ENCODE data around the gene RADX. TPM values are rescaled to one million over a fixed set of nuclear protein-coding genes. Genes with fewer than 3 reads are reported as not detected.
A peak's percentile ranks its signal among the peaks of the same experiment; 100 is the strongest.

Gene RADX, protein sequence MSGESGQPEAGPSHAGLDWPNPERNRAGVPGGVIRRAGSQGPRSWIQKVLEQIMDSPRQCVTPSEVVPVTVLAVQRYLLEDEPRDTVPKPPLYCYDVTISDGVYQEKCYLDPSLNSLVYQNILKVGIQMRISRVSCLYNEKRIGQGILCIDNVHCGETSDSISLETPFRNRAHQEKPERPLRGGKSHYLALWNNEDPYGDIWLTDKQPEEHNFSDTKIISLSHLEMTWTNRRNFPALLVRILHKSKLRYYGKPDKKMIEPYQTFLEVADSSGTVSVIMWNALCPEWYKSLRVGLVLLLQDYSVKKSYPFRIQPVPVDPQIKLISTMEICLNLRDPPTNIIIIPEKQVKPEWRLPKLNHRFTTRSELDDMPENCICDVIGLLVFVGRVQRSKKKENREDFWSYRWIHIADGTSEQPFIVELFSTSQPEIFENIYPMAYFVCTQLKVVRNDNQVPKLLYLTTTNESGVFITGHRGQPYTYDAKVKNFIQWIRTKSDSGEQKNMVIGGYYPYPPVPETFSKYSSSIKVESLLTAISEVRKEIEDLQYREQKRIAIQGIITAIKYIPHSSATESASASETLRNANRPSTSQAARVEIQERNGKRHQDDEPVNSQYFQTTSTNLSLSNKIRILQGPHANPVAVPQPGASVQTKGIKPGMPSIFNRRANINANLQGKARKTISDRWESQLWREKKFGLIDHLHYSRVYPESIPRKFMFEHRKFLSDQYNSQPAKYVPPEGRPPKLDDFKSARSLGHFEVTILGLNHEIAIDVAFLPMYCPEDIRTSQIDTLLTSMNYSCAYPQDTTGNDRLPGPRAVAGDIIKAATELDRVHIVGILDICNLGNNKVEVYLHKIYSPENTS
- total RNA-seq, result 10 to 100 TPM in 2 of 4 donors, 1 to 10 TPM in 2; 2.1 to 15.7 (median 8.5) TPM

DNA sequence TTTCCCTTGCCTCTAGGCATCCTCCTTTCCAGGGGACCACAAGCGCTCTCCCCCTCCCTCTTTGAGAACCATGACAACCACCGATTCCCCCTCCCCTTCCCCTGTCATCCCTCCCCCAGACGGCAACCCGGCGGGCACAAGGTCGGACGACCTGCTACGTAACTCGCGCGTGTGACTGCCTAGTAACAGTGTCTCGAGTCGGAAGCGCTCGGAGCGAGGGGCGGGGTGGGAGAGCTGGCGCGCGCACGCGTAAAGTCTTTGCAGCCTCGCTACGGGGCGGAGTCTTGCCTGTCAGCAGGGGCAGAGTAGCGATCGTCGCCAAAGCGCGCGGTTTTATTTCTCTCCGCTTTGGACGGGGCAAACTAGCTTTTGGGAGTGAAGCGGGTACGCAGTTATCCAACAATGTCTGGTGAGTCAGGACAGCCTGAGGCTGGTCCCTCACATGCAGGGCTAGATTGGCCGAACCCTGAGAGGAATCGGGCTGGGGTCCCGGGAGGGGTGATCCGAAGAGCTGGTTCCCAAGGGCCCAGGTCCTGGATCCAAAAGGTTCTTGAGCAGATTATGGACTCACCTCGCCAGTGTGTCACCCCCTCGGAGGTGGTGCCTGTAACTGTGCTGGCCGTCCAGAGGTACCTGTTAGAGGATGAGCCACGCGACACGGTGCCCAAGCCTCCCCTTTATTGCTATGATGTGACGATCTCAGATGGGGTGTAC lies at the start of gene RADX:
RADX (plus strand) TSS at position 300 of the 714 bp plus-strand sequence; CDS start at position 403, 103 bp downstream.
- no peaks in the 10 kb centered on the region for H3K36me3 ChIP-seq
- H3K4me1 ChIP-seq, result no peaks in the 10 kb centered on the region
- peak within 1 kb of the TSS; percentile 35 to 47 for H3K4me3 ChIP-seq
- peak; percentile 69 to 72 for DNase-seq
- TF ChIP-seq POLR2A (IDR thresholded peaks at IDR 0.05), result peak in 1 of 2 donors; percentile 31
- TF ChIP-seq, protein P1, sequence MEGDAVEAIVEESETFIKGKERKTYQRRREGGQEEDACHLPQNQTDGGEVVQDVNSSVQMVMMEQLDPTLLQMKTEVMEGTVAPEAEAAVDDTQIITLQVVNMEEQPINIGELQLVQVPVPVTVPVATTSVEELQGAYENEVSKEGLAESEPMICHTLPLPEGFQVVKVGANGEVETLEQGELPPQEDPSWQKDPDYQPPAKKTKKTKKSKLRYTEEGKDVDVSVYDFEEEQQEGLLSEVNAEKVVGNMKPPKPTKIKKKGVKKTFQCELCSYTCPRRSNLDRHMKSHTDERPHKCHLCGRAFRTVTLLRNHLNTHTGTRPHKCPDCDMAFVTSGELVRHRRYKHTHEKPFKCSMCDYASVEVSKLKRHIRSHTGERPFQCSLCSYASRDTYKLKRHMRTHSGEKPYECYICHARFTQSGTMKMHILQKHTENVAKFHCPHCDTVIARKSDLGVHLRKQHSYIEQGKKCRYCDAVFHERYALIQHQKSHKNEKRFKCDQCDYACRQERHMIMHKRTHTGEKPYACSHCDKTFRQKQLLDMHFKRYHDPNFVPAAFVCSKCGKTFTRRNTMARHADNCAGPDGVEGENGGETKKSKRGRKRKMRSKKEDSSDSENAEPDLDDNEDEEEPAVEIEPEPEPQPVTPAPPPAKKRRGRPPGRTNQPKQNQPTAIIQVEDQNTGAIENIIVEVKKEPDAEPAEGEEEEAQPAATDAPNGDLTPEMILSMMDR (IDR thresholded peaks at IDR 0.05), result no peak
- H3K9me3 ChIP-seq, result no peaks in the 10 kb centered on the region
- H3K27me3 ChIP-seq, result peaks cover 0 to 10% of the 10 kb centered on the region in 2 donors
- H3K27ac ChIP-seq, result peak within 1 kb of the TSS in 1 of 2 donors; percentile 61
- intact Hi-C loops (cut with DNase I; ENCODE audit: low total_unique reads), result no loop called here

DNA sequence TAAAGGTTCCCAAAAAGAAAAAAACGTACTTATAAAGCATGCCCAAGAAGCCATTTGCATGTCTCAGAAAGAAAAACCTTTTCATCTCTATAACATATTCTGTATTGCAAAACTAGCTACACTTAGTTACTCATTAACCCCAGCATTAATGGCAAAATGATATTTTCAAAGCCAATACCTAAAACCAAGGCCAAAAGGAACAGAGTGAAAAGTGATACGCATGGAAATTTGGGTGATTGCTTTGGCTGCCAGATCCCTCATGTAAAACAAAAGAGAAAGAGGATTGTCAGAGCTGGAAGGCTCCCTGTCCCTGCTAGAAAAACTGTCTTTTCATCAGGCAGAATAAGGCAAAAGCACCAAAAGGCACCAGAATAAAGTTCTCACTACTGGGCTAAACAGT lies 46.8 kb upstream of the RADX start:
- Histone ChIP-seq H3K4me3 (no peak overlapping the region), H3K27me3 (no peaks in the 10 kb centered on the region), H3K9me3 (no peaks in the 10 kb centered on the region), H3K27ac (no peak overlapping the region), H3K36me3 (no peaks in the 10 kb centered on the region), H3K4me1 (no peaks in the 10 kb centered on the region)
- intact Hi-C loops (cut with DNase I; ENCODE audit: low total_unique reads), result no loop called here
- TF ChIP-seq, protein P1 (IDR thresholded peaks at IDR 0.05), result no peak
- TF ChIP-seq POLR2A (IDR thresholded peaks at IDR 0.05), result no peak
- DNase-seq, result no peak

DNA sequence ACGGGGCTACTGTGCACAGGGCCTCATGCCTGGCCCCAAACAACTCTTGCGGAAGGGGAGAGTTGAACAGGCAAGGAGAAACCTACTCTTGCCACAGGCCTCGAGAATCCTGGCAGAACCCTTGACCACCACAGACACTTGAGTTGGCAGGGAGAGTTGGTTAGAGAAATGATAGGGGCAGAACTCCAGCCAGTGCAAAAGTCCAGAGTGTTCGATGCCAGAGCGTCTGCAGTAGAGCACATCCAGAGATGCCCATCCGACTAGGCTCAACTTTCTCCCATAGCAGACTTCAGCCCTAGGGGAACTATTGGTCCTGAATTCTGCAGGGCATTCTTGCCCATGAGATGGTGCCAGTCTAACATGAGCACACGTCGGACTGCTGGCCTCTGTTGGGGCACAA lies 45.4 kb upstream of the RADX start:
- Histone ChIP-seq H3K4me3 (no peak overlapping the region), H3K9me3 (no peaks in the 10 kb centered on the region), H3K4me1 (no peaks in the 10 kb centered on the region), H3K27me3 (no peaks in the 10 kb centered on the region), H3K27ac (no peak overlapping the region), H3K36me3 (no peaks in the 10 kb centered on the region)
- intact Hi-C loops (cut with DNase I; ENCODE audit: low total_unique reads), result no loop called here
- TF ChIP-seq POLR2A (IDR thresholded peaks at IDR 0.05), result no peak
- TF ChIP-seq, protein P1 (IDR thresholded peaks at IDR 0.05), result no peak
- no peak for DNase-seq

DNA sequence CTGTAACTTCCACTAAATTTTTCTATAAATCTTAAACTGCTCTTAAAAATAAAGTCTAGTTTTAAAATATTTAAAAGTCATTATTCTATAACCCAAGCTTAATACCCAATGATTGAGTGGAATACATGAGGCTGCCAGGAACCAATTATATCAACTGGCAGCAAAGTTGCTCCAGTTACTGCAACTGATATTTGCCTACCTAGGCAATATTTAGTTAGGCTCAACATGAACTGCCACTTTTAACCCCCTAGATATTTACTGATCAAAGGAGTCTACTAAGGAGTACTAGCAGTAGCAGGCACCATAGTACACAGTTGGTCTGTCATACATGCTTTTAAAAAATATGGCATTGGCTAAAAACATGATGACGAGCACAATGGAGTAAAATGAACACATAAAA lies 29.9 kb upstream of the RADX start:
- Histone ChIP-seq H3K27ac (no peak overlapping the region), H3K4me3 (no peak overlapping the region)

More for the DNA sequence above, 29.9 kb upstream of the RADX start:
- Histone ChIP-seq H3K9me3 (peaks cover 0 to 10% of the 10 kb centered on the region in 2 donors), H3K27me3 (no peaks in the 10 kb centered on the region), H3K36me3 (no peaks in the 10 kb centered on the region), H3K4me1 (no peaks in the 10 kb centered on the region)
- TF ChIP-seq, protein P1 (IDR thresholded peaks at IDR 0.05), result no peak
- no peak for TF ChIP-seq POLR2A (IDR thresholded peaks at IDR 0.05)
- no peak for DNase-seq
- intact Hi-C loops (cut with DNase I; ENCODE audit: low total_unique reads), result no loop called here

All from uterus (tissue), 4 donors.